NCI-H2196 treated with DMSO at 0.1 percent for 48 hours (cell line): Measurements from ENCODE around the gene OR51G1.
"Not testable (repeated sequence)": the region's sequence is repeated elsewhere in the genome, so short reads cannot be mapped to it uniquely, and the experiment has no call there.

Experiments used
- DNase-seq: peaks from one replicate; lab custom pipeline; 2025; ENCODE audit not compliant: unreplicated experiment; lab: John Stamatoyannopoulos, UW

The OR51G1 gene

GRCh38 chr11:4924239-4924638 lies at the start of gene OR51G1:
Gene OR51G1, minus strand, starts transcription at chr11:4924339. Its CDS starts 0 bp downstream, at chr11:4924339.
- DNase-seq: no peak

GRCh38 chr11:4962816-4963215 lies 38.7 kb upstream of the OR51G1 start:
- DNase-seq: no peak

- DNase-seq: no peak
Measured at GRCh38 chr11:4960877-4961276, 36.7 kb upstream of the OR51G1 start.

GRCh38 chr11:4957396-4957795 lies 33.3 kb upstream of the OR51G1 start:
- no peak for DNase-seq

- DNase-seq: not testable (repeated sequence)
Measured at GRCh38 chr11:4955613-4956012, 31.5 kb upstream of the OR51G1 start, which contains the start of gene OR51A2. Gene OR51A2, minus strand, starts transcription at chr11:4955713. Its CDS starts 0 bp downstream, at chr11:4955713.

GRCh38 chr11:4947505-4947904 lies 23.4 kb upstream of the OR51G1 start, which contains the start of gene OR51A4:
Gene OR51A4, minus strand, starts transcription at chr11:4947605. Its CDS starts 505 bp downstream, at chr11:4947100.
- no peak for DNase-seq

- DNase-seq: no peak
Measured at GRCh38 chr11:4936745-4937144, 12.6 kb upstream of the OR51G1 start.

GRCh38 chr11:4932751-4933150 lies 8.6 kb upstream of the OR51G1 start:
- DNase-seq: no peak

GRCh38 chr11:4926608-4927007 lies 2.5 kb upstream of the OR51G1 start:
- no peak for DNase-seq

GRCh38 chr11:4922304-4922703 lies 1.8 kb downstream of the OR51G1 start:
- DNase-seq: no peak

- no peak for DNase-seq
Measured at GRCh38 chr11:4921796-4922195, 2.3 kb downstream of the OR51G1 start.

GRCh38 chr11:4919250-4919649 lies 4.9 kb downstream of the OR51G1 start, which contains the start of gene OR51G2:
Gene OR51G2, minus strand, starts transcription at chr11:4919350. Its CDS starts 3,687 bp downstream, at chr11:4915663.
- no peak for DNase-seq

GRCh38 chr11:4916581-4916980 lies 7.6 kb downstream of the OR51G1 start:
- DNase-seq: no peak

GRCh38 chr11:4903484-4903883 lies 20.7 kb downstream of the OR51G1 start, which contains the start of gene OR51A7:
Gene OR51A7, plus strand, starts transcription at chr11:4903783. Its CDS starts 3,587 bp downstream, at chr11:4907370.
- no peak for DNase-seq

GRCh38 chr11:4891996-4892640 lies 32.0 kb downstream of the OR51G1 start:
- DNase-seq: no peak

- DNase-seq: no peak
Measured at GRCh38 chr11:4890279-4890678, 33.9 kb downstream of the OR51G1 start.

GRCh38 chr11:4887591-4887990 lies 36.5 kb downstream of the OR51G1 start:
- DNase-seq: no peak

GRCh38 chr11:4886186-4886585 lies 38.0 kb downstream of the OR51G1 start:
- DNase-seq: no peak

- DNase-seq: no peak
Measured at GRCh38 chr11:4884361-4884760, 39.8 kb downstream of the OR51G1 start.

- DNase-seq: no peak
Measured at GRCh38 chr11:4882543-4882942, 41.6 kb downstream of the OR51G1 start.

- no peak for DNase-seq
Measured at GRCh38 chr11:4881860-4882500, 42.2 kb downstream of the OR51G1 start, which contains the start of gene OR51T1. Gene OR51T1, plus strand, starts transcription at chr11:4881900. Its CDS starts 0 bp downstream, at chr11:4881900.

- DNase-seq: no peak
Measured at GRCh38 chr11:4881188-4881587, 43.0 kb downstream of the OR51G1 start.
